SK-N-SH treated with all-trans-retinoic acid at 6 μM for 48 hours (cell line): ENCODE data around the gene LIN52.

Experiments used
- ATAC-seq: fragments of 200-7000 bp; cut with Tn5 transposase; 3 replicates; pipeline ENCODE4 v1.9.1; 2020; ENCODE audit warnings: mild to moderate bottlenecking, moderate library complexity
- BACH2 ChIP-seq: fragments of 250-450 bp; sonication (Bioruptor Pico); IDR thresholded peaks from 2 replicates; pipeline ENCODE4 v1.9.0; 2021; ENCODE audit warnings: mild to moderate bottlenecking, borderline replicate concordance
- CSDC2 ChIP-seq: fragments of 250-450 bp; sonication (Bioruptor Pico); IDR thresholded peaks from 2 replicates; pipeline ENCODE4 v1.5.0; 2020; ENCODE audit warnings: mild to moderate bottlenecking, moderate library complexity
- ESRRG ChIP-seq: fragments of 250-450 bp; sonication (Bioruptor Pico); IDR thresholded peaks from 2 replicates; pipeline ENCODE4 v1.6.1; 2021; ENCODE audit warnings: mild to moderate bottlenecking
- ISL1 ChIP-seq: fragments of 250-450 bp; sonication (Bioruptor Pico); IDR thresholded peaks from 2 replicates; pipeline ENCODE4 v2.1.2; 2022; ENCODE audit warnings: mild to moderate bottlenecking, moderate library complexity
- OSR1 ChIP-seq: fragments of 250-450 bp; sonication (Bioruptor Pico); IDR thresholded peaks from 2 replicates; pipeline ENCODE4 v1.8.0; 2022; ENCODE audit warnings: moderate library complexity, mild to moderate bottlenecking, inconsistent platforms
- PPARA ChIP-seq: fragments of 250-450 bp; sonication (Bioruptor Pico); IDR thresholded peaks from 2 replicates; pipeline ENCODE4 v1.5.0; 2020; ENCODE audit warnings: mild to moderate bottlenecking, borderline replicate concordance
- RARB ChIP-seq: fragments of 250-450 bp; sonication (Bioruptor Pico); IDR thresholded peaks from 2 replicates; pipeline ENCODE4 v1.8.0; 2021; ENCODE audit warnings: mild to moderate bottlenecking, moderate library complexity
- TCF4 ChIP-seq: fragments of 250-450 bp; sonication (Bioruptor Pico); IDR thresholded peaks from 2 replicates; pipeline ENCODE4 v1.8.0; 2021; ENCODE audit warnings: mild to moderate bottlenecking, moderate library complexity, borderline replicate concordance
- TOX ChIP-seq: fragments of 250-450 bp; sonication (Bioruptor Pico); IDR thresholded peaks from 2 replicates; pipeline ENCODE4 v1.8.0; 2021; ENCODE audit warnings: mild to moderate bottlenecking, moderate library complexity, borderline replicate concordance
- ZC3H10 ChIP-seq: fragments of 250-450 bp; sonication (Bioruptor Pico); IDR thresholded peaks from 2 replicates; pipeline ENCODE4 v1.5.1; 2021; ENCODE audit warnings: mild to moderate bottlenecking, moderate library complexity
- ZFP30 ChIP-seq: fragments of 450-650 bp; formaldehyde crosslinking; IDR thresholded peaks from 2 replicates; pipeline ENCODE4 v1.5.0; 2022; ENCODE audit warnings: mild to moderate bottlenecking, moderate library complexity
- ZNF565 ChIP-seq: fragments of 450-650 bp; formaldehyde crosslinking; conservative IDR thresholded peaks from 2 replicates; pipeline ENCODE4 v1.5.0; 2020; ENCODE audit warnings: low read depth, mild to moderate bottlenecking, moderate library complexity
- ZNF70 ChIP-seq: fragments of 450-650 bp; formaldehyde crosslinking; IDR thresholded peaks from 2 replicates; pipeline ENCODE4 v1.5.0; 2020; ENCODE audit warnings: mild to moderate bottlenecking, moderate library complexity
- ZNF8 ChIP-seq: fragments of 450-650 bp; formaldehyde crosslinking; IDR thresholded peaks from 2 replicates; pipeline ENCODE4 v1.5.0; 2020; ENCODE audit warnings: mild to moderate bottlenecking, moderate library complexity
- TF ChIP-seq, protein P1 (sequence below): fragments of 250-450 bp; sonication (Bioruptor Pico); IDR thresholded peaks from 2 replicates; pipeline ENCODE4 v1.8.0; 2020; ENCODE audit warnings: mild to moderate bottlenecking, moderate library complexity, borderline replicate concordance
- TF ChIP-seq, protein P2 (sequence below): fragments of 250-450 bp; sonication (Bioruptor Pico); IDR thresholded peaks from 2 replicates; pipeline ENCODE4 v1.5.1; 2020; ENCODE audit warnings: low read depth, mild to moderate bottlenecking, moderate library complexity
- TF ChIP-seq, protein P3 (sequence below): fragments of 250-450 bp; sonication (Bioruptor Pico); IDR thresholded peaks from 2 replicates; pipeline ENCODE4 v1.5.0; 2020; ENCODE audit warnings: mild to moderate bottlenecking, moderate library complexity
- TF ChIP-seq, protein P4 (sequence below): fragments of 250-450 bp; sonication (Bioruptor Pico); IDR thresholded peaks from 2 replicates; pipeline ENCODE4 v1.5.1; 2021; ENCODE audit warnings: mild to moderate bottlenecking, moderate library complexity

Gene LIN52

DNA sequence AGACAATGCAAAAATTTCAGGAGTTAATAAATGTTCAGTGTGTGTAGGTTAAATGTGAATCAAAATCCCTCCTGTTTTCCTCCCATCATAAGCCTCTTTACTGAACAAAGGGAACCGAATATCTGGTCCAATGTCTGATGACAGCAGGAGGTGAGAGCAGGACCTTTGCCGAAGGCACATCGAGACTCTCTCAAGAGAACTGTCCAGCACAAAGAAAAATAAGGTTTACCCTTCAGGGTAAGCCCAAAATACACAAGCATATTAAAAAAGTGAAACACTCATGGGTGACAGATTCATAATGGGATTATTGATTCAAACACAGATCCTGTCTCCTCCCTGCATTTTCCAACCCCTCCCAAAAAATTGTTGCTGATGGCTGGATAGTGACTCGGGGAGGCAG, 150.3 kb downstream of the LIN52 start (continued):
- TF ChIP-seq PPARA (CRISPR knock-in tag) (no peak), ESRRG (CRISPR knock-in tag) (no peak), OSR1 (no peak), ISL1 (CRISPR knock-in tag) (no peak), CSDC2 (no peak)

DNA sequence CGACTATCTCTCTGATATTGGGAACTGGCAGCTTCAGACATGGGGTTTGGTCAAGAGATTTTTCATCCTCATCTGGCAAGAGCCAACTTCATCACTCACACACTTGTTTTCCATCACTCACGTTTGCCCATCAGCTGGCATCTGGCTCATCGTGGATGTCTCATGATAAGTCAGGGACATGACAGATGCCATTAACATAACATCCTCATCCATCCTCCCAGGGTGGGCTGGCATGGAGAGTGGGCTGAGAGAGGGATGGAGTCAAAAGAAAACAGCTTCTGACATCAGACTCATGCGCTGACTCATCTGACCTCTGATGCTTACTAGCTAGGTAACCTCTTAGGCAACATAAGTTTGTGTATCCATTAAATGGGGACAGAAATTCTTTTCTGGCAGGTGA, 152.7 kb downstream of the LIN52 start:
- no peak for ATAC-seq
- no peak for TF ChIP-seq TOX
- no peak for TF ChIP-seq ZC3H10 (CRISPR knock-in tag)
- TF ChIP-seq, protein P1, sequence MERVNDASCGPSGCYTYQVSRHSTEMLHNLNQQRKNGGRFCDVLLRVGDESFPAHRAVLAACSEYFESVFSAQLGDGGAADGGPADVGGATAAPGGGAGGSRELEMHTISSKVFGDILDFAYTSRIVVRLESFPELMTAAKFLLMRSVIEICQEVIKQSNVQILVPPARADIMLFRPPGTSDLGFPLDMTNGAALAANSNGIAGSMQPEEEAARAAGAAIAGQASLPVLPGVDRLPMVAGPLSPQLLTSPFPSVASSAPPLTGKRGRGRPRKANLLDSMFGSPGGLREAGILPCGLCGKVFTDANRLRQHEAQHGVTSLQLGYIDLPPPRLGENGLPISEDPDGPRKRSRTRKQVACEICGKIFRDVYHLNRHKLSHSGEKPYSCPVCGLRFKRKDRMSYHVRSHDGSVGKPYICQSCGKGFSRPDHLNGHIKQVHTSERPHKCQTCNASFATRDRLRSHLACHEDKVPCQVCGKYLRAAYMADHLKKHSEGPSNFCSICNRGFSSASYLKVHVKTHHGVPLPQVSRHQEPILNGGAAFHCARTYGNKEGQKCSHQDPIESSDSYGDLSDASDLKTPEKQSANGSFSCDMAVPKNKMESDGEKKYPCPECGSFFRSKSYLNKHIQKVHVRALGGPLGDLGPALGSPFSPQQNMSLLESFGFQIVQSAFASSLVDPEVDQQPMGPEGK = no peak
- TF ChIP-seq OSR1 = no peak
- TF ChIP-seq ZNF8 (CRISPR knock-in tag) = no peak
- no peak for TF ChIP-seq TCF4 (CRISPR knock-in tag)
- TF ChIP-seq, protein P2, sequence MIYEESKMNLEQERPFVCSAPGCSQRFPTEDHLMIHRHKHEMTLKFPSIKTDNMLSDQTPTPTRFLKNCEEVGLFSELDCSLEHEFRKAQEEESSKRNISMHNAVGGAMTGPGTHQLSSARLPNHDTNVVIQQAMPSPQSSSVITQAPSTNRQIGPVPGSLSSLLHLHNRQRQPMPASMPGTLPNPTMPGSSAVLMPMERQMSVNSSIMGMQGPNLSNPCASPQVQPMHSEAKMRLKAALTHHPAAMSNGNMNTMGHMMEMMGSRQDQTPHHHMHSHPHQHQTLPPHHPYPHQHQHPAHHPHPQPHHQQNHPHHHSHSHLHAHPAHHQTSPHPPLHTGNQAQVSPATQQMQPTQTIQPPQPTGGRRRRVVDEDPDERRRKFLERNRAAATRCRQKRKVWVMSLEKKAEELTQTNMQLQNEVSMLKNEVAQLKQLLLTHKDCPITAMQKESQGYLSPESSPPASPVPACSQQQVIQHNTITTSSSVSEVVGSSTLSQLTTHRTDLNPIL (CRISPR knock-in tag) = no peak
- no peak for TF ChIP-seq ZFP30 (CRISPR knock-in tag)
- TF ChIP-seq PPARA (CRISPR knock-in tag) = no peak
- TF ChIP-seq, protein P3, sequence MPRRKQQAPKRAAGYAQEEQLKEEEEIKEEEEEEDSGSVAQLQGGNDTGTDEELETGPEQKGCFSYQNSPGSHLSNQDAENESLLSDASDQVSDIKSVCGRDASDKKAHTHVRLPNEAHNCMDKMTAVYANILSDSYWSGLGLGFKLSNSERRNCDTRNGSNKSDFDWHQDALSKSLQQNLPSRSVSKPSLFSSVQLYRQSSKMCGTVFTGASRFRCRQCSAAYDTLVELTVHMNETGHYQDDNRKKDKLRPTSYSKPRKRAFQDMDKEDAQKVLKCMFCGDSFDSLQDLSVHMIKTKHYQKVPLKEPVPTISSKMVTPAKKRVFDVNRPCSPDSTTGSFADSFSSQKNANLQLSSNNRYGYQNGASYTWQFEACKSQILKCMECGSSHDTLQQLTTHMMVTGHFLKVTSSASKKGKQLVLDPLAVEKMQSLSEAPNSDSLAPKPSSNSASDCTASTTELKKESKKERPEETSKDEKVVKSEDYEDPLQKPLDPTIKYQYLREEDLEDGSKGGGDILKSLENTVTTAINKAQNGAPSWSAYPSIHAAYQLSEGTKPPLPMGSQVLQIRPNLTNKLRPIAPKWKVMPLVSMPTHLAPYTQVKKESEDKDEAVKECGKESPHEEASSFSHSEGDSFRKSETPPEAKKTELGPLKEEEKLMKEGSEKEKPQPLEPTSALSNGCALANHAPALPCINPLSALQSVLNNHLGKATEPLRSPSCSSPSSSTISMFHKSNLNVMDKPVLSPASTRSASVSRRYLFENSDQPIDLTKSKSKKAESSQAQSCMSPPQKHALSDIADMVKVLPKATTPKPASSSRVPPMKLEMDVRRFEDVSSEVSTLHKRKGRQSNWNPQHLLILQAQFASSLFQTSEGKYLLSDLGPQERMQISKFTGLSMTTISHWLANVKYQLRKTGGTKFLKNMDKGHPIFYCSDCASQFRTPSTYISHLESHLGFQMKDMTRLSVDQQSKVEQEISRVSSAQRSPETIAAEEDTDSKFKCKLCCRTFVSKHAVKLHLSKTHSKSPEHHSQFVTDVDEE (CRISPR knock-in tag) = no peak
- TF ChIP-seq, protein P4, sequence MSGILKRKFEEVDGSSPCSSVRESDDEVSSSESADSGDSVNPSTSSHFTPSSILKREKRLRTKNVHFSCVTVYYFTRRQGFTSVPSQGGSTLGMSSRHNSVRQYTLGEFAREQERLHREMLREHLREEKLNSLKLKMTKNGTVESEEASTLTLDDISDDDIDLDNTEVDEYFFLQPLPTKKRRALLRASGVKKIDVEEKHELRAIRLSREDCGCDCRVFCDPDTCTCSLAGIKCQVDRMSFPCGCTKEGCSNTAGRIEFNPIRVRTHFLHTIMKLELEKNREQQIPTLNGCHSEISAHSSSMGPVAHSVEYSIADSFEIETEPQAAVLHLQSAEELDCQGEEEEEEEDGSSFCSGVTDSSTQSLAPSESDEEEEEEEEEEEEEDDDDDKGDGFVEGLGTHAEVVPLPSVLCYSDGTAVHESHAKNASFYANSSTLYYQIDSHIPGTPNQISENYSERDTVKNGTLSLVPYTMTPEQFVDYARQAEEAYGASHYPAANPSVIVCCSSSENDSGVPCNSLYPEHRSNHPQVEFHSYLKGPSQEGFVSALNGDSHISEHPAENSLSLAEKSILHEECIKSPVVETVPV = no peak
- no peak for TF ChIP-seq ESRRG (CRISPR knock-in tag)
- no peak for TF ChIP-seq ZNF70 (CRISPR knock-in tag)
- TF ChIP-seq ISL1 (CRISPR knock-in tag) = no peak
- TF ChIP-seq BACH2 (CRISPR knock-in tag) = no peak
- TF ChIP-seq, all 23 proteins: peak for 0

DNA sequence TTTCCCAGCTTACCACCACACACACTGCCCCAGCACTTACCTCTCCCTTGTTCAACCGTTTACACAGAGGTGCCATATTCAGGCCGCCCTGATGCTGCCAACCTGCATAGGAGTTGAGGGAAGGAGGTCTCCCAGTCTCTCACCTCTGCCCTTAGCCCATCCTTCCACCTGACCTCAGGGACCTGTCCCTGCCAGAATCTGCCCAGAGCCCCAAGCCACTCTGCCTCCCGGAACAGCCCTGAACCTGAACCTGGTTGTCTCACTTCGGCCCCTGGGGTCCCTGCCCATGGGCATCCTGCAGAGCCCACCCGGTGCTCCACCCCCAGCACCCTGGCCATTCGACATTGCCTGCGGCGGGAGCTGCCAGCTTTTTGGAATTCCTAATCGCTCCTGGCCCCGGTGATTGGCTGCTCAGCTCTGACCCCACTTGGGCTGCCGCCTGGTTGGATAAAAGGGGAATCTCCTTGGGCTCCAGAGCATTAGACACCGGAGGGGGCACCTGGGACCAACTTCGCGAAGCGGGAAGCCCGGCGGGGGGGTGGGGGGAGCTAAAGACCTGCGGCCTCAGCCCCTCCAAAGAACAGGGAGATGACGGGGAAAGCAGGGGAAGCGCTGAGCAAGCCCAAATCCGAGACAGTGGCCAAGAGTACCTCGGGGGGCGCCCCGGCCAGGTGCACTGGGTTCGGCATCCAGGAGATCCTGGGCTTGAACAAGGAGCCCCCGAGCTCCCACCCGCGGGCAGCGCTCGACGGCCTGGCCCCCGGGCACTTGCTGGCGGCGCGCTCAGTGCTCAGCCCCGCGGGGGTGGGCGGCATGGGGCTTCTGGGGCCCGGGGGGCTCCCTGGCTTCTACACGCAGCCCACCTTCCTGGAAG, 154.5 kb downstream of the LIN52 start, which contains the start of gene VSX2:
TSS of gene VSX2 (plus strand) at position 476 of the 874 bp plus-strand sequence. CDS start at position 589, 113 bp downstream.
- no peak for ATAC-seq
- TF ChIP-seq ZFP30 (CRISPR knock-in tag) (no peak), RARB (CRISPR knock-in tag) (no peak), ZNF565 (CRISPR knock-in tag) (no peak), ISL1 (CRISPR knock-in tag) (no peak), BACH2 (CRISPR knock-in tag) (no peak)
- TF ChIP-seq, protein P4 = no peak
